CD4-positive, alpha-beta T cell treated with Interferon alpha-2 for 1 hour (primary cell): ENCODE data around the gene GPR107.

Source experiments
- DNase-seq, 2 donors: peaks; one replicate each; pipeline ENCODE4 v3.0.0-alpha.2; 2020 to 2022

Gene GPR107

DNA sequence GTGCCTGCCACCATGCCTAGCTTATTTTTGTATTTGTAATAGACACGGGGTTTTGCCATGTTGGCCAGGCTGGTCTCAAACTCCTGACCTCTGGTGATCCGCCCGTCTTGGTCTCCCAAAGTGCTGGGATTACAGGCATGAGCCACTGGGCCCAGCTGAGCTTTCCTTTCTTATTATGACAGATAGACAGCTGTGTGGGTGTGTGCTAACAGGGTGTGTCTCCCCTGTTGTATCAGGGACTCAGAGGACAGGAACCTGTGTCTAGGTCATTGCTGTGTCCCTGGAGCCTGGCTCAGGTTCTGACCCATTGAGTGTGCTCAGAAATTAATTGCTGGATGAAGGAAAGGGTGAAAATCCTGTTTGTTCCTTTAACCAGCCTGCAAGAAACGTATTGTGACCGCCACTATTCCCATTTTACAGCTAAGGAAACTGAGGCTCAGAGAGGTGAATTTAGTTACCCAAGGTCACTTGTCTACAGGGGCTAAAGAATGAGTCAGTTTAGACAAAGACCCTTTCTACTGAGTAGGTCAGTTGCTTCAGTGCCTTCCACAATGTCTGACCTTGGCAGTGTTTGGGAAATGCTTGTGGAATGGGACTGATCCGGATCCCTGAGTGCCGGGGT, 135.3 kb downstream of the GPR107 start:
- DNase-seq = no peak
